ENCODE results near the gene HSPA5.
"Not testable (repeated sequence)": the region's sequence is repeated elsewhere in the genome, so short reads cannot be mapped to it uniquely, and the experiment has no call there.

Gene HSPA5

GRCh38 chr9:125241863-125242739 lies 958 bp upstream of the HSPA5 start:
- peak; percentile 72 for DNase-seq

DNA sequence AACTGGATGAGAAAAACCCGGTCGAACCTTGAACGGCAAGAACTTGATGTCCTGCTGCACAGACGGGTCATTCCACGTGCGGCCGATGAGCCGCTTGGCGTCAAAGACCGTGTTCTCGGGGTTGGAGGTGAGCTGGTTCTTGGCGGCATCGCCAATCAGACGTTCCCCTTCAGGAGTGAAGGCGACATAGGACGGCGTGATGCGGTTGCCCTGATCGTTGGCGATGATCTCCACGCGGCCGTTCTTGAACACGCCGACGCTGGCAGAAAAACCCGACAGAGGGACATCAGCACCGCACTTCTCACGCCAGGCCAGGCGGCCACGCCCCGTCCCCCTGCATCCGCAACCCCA lies 519 bp downstream of the HSPA5 start:
- DNase-seq: peak; percentile 73

DNA sequence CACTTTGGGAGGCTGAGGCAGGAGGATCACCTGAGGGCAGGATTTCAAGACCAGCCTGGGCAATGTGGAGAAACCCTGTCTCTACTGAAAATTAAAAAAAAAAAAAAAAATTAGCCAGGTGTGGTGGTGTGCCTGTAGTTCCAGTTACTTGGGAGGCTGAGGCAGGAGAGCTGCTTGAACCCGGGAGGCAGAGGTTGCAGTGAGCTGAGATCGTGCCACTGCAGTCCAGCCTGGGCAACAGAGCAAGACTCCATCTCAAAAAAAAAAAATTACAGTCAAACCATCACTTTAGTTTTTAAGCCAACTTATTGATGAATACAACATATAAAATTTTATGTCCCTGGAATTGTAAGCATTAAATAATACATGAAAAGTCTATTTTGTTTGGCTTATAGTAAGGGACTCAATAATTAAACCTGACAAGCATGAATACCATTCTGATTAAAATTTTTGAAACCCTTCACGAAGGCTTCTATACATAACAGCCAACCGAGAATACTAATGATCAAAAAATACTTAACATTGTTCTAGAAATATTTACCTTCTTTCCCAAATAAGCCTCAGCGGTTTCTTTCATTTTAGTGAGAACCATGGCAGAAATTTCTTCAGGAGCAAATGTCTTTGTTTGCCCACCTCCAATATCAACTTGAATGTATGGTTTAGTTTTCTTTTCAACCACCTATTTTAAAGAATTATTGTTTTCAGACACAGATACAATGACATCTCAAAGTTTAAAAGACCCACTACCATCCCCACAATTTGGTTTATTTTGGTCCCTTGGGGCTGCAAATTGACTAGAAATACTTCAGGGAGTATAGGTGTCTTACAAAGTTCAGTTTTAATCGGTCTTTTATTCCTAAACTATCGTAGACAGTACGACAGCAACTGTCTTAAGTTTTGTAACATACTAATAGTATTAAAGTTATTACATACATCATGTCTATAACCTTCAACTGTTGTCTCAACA lies 1.2 kb downstream of the HSPA5 start:
- no peak for DNase-seq

GRCh38 chr9:125238915-125239446 lies 2.2 kb downstream of the HSPA5 start:
- DNase-seq: no peak

DNA sequence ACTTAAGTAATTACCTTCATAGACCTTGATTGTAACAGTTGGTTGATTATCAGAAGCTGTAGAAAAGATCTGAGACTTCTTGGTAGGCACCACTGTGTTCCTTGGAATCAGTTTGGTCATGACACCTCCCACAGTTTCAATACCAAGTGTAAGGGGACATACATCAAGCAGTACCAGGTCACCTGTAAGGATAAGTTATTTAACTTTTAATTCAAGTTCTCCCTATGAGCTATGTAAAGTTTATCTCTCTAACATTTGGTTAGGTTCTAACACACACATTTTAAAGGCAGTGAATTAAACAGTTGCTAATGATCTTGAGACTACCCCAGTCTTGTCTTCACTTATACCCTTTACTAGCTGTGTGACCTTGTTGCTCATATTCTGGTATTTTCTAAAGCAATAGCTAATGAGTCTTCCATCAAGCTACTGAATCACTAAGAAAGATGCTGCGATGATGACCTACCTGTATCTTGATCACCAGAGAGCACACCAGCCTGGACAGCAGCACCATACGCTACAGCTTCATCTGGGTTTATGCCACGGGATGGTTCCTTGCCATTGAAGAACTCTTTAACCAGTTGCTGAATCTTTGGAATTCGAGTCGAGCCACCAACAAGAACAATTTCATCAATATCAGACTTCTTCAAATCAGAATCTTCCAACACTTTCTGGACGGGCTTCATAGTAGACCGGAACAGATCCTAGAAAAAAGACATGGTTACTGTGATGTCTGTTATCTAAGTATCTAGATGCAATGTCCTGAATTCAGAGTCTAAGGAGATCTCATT lies 2.8 kb downstream of the HSPA5 start:
- no peak for DNase-seq

GRCh38 chr9:125236520-125237159 lies 4.5 kb downstream of the HSPA5 start:
- not testable (repeated sequence) for DNase-seq

GRCh38 chr9:125235804-125236519 lies 5.2 kb downstream of the HSPA5 start:
- DNase-seq: peak; percentile 18

GRCh38 chr9:125234099-125234498 lies 7.0 kb downstream of the HSPA5 start:
- not testable (repeated sequence) for DNase-seq

- peak; percentile 29 for DNase-seq
Observed at GRCh38 chr9:125233678-125234077, 7.5 kb downstream of the HSPA5 start.

DNA sequence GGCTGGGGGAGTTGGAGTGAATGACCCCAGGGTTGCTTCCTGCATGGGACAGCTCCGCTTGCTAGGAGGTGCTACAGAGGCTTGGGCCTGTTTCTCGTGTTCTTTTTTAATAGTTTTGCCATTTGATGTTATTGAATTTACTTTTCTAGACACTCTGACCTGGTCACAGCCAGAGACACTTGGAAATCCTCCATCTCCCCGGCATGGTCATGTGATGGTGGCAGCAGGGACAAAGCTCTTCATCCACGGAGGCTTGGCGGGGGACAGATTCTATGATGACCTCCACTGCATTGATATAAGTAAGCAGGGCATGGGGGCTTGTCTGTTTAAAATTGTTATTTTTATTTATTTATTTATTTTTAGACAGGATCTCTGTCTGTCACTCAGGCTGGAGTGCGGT lies 13.4 kb downstream of the HSPA5 start:
- no peak for DNase-seq

DNA sequence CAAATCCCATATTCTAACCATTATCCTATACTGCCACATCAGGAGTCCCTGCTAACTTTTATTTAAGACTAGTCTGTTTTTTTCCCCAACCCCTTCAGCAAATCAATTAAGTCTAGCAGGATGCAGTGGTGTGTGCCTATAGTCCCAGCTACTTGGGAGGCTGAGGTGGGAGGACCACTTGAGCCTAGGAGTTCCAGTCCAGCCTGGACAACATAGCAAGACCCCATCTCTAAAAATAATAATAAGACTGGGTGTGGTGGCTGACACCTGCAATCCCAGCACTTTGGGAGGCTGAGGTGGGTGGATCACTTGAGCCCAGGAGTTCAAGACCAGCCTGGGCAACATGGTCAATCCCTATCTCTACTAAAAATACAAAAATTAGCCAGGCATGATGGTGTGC lies 16.3 kb downstream of the HSPA5 start:
- DNase-seq: not testable (repeated sequence)

- DNase-seq: no peak
Observed at GRCh38 chr9:125218621-125219020, 22.5 kb downstream of the HSPA5 start.

GRCh38 chr9:125214186-125214585 lies 27.0 kb downstream of the HSPA5 start:
- no peak for DNase-seq

DNA sequence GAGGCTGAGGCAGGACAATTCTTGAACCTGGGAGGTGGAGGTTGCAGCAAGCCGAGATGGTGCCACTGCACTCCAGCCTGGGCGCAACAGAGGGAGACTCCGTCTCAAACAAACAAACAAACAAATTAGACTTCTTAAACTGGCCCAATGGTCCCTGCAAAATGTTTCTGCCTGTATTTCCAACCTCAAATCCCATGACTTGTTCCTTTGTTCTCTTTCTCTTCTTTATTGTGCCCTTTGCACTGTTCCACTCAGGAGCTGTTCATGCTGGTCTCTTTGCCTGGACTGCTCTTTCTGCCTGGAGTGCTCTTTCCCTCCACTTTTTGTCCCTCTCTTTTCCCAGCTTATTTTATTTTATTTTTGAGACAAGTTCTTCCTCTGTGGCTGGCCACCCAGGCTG lies 36.7 kb downstream of the HSPA5 start:
- DNase-seq: no peak

DNA sequence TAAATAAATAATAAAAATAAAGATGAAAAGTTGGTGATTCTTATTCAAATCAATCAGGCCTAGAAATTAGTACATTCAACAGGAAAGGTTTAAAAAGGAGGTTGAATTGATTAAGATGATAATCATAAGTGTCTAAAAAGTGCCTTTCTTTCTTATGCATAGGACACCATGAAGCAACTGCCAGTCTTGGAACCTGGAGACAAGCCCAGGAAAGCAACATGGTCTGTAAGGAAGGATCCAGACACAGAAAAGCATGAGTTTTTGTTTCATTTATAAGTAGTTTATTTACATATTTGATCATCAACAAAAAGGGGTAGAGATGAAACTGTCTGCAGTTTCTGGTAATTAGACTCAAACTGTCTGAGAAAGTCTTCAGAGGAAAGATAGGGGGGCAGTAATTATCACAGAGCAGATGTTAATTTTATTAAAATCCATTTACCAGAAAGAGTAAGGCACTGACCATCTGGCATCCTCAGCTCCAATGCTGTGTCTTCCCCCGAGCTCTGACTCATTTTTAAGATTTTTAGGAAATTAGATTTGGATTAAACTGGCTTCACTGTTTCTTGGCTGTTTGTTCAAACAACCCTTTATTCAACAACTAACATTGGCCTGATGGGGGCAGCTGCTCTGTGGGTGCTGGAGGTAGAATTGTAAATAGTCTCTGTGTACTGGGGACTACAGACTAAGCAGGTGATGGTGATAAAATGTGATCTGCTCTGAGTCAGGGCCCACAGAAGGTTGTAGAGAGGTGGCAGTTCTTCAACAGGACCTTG lies 38.1 kb downstream of the HSPA5 start:
- peak; percentile 78 for DNase-seq

DNA sequence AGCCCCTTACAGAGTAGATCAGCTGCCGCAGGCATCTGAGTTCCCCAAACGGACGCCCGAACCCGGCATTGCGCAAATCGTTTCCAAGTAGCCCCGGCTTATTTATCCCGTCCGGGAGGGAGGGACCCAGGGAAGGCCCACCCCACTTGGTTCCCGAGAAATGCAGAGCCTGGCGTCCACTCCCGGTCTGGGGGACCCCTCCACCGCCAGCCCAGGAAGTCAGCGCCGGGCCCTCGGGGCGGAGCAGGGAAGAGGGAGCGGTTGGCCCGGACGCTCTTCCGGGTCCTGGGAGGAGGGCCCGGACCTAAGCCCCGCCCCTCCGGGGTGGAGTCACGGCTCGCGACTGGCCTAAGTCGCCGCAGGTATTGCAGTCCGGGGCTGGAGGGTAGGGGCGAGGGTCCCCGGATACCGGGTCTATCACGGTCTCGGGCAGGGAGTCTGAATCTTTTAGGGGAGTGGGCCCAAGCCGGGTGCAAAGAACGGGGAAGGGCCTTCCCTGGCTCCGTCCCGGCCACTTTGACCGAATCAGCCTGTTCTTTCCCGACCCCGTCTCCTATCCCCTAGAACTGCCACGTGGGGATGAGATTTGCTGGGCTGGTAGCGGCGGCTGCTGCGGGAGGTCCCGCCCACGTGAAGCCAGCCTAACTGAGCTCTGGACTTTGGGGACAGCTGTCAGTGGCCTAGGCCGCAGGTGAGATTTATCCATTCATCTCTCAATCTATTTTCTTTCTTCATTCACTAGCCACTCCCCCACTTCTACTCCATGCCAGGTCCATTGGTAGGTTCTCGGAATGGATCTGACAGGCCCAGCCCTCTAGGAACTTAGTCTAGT lies 40.7 kb downstream of the HSPA5 start, which contains the start of gene RABEPK:
RABEPK (plus strand) TSS at position 327 of the 832 bp plus-strand sequence. CDS start 2,472 bp downstream, outside the sequence.
- peak; percentile 97 for DNase-seq

- DNase-seq: not testable (repeated sequence)
Observed at GRCh38 chr9:125195591-125195990, 45.6 kb downstream of the HSPA5 start.

- DNase-seq: not testable (repeated sequence)
Observed at GRCh38 chr9:125194466-125194865, 46.7 kb downstream of the HSPA5 start.

DNA sequence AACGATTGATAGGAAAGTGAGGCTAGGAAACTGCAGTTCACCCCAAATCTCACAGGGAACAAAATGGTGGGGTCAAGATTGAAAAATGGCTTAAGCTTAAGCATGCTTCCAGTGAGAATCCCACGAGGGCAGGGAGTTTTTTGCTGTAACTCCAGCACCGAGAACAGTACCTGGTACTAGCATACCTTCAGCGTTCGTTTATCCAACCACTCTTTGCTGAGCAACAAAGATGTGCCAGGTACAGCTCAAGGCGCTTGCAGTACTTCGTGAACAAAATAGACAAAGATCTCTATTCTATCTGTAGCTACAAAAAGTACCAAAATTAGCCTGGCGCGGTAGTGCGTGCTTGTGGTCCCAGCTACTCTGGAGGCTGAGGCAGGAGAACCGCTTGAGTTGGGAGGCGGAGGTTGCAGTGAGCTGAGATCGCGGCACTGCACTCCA lies 50.8 kb downstream of the HSPA5 start:
- peak; percentile 46 for DNase-seq
